GM21390 (cell line): Measurements from ENCODE around the gene UNC45B.
"Not testable (repeated sequence)": the region's sequence is repeated elsewhere in the genome, so short reads cannot be mapped to it uniquely, and the experiment has no call there.

Experiments used
- ATAC-seq: cut with Tn5 transposase; IDR thresholded peaks from one replicate; pipeline ENCODE4 v1.9.1; 2021; ENCODE audit not compliant: unreplicated experiment

UNC45B gene

GRCh38 chr17:35147375-35147905, at the start of gene UNC45B:
UNC45B (plus strand) TSS chr17:35147817; CDS start chr17:35148264, 447 bp downstream.
- no peak for ATAC-seq

GRCh38 chr17:35099908-35100307, 47.7 kb upstream of the UNC45B start:
- ATAC-seq, result no peak

GRCh38 chr17:35101036-35101435, 46.6 kb upstream of the UNC45B start:
- ATAC-seq, result no peak

GRCh38 chr17:35101725-35102124, 45.9 kb upstream of the UNC45B start:
- ATAC-seq, result no peak

- no peak for ATAC-seq
Observed at GRCh38 chr17:35103271-35103670, 44.3 kb upstream of the UNC45B start.

- ATAC-seq, result no peak
Observed at GRCh38 chr17:35104844-35105450, 42.7 kb upstream of the UNC45B start.

GRCh38 chr17:35110791-35111190, 36.8 kb upstream of the UNC45B start:
- not testable (repeated sequence) for ATAC-seq

- no peak for ATAC-seq
Observed at GRCh38 chr17:35116845-35117244, 30.8 kb upstream of the UNC45B start.

- ATAC-seq, result no peak
Observed at GRCh38 chr17:35117984-35118383, 29.6 kb upstream of the UNC45B start.

- ATAC-seq, result peak; percentile 74
Observed at GRCh38 chr17:35119370-35120165, 28.0 kb upstream of the UNC45B start, which contains the start of gene RAD51D. RAD51D (minus strand) TSS chr17:35119860; CDS start chr17:35119613, 247 bp downstream.

- ATAC-seq, result no peak
Observed at GRCh38 chr17:35121315-35121714, 26.3 kb upstream of the UNC45B start, which contains the start of gene FNDC8. FNDC8 (plus strand) TSS chr17:35121615; CDS start chr17:35121694, 79 bp downstream.

- no peak for ATAC-seq
Observed at GRCh38 chr17:35127751-35128514, 19.7 kb upstream of the UNC45B start.

- ATAC-seq, result no peak
Observed at GRCh38 chr17:35129154-35129972, 18.3 kb upstream of the UNC45B start.

GRCh38 chr17:35129973-35130351, 17.7 kb upstream of the UNC45B start:
- ATAC-seq, result no peak

GRCh38 chr17:35130392-35130791, 17.2 kb upstream of the UNC45B start:
- ATAC-seq, result no peak

- no peak for ATAC-seq
Observed at GRCh38 chr17:35132099-35132498, 15.5 kb upstream of the UNC45B start.

GRCh38 chr17:35132816-35133550, 14.6 kb upstream of the UNC45B start:
- ATAC-seq, result no peak

- ATAC-seq, result no peak
Observed at GRCh38 chr17:35135322-35135721, 12.3 kb upstream of the UNC45B start.

- no peak for ATAC-seq
Observed at GRCh38 chr17:35138218-35138617, 9.4 kb upstream of the UNC45B start.
